OCI-LY7 (cell line): ENCODE results near the gene SSX2IP.

Experiments
- CTCF ChIP-seq: fragments of 200-600 bp; sonication (generic); conservative IDR thresholded peaks from 2 replicates; pipeline ENCODE4 v1.5.1; 2014; ENCODE audit warnings: mild to moderate bottlenecking, antibody characterized with exemption, low read length, moderate library complexity, mixed read lengths
- EZH2phosphoT487 ChIP-seq: fragments of 200-600 bp; sonication (generic); IDR thresholded peaks from 2 replicates; pipeline ENCODE4 v1.6.1; 2018; ENCODE audit warnings: low read depth, borderline replicate concordance, mild to moderate bottlenecking, mixed run types, antibody characterized with exemption, low read length, moderate library complexity, mixed read lengths

DNA sequence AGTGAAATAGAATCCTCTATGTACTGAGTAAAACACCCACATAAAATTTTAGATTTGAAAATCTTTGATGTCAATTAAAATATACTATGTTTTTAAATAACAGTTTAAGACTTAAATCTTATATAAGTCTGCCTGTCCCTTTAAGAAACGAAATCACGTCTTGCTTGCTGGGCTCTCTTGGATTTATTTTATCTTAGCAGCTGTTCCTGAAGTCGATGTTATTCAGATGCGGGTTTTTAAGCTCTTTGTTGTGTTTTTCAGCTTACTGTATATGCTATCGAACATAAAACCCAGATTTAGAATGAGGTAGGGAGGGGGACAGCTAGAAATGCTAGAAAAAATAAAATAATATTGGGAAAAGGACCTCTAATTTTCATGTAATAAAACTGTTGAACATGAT, 11.1 kb upstream of the SSX2IP start:
- TF ChIP-seq CTCF (no peak), EZH2phosphoT487 (no peak)
